Measurements from ENCODE around the gene KCTD17. TPM values are rescaled to one million over a fixed set of nuclear protein-coding genes. Genes with fewer than 3 reads are reported as not detected.

Gene KCTD17
- total and polyA plus RNA-seq, 2 donors (not counting 1 experiment from before 2014, with no cell fraction given) = 10.6 to 19.3 TPM

- no peak for DNase-seq (ENCODE audit: low read depth in 2 of 2)
- Histone ChIP-seq H4K20me1 (ENCODE audit: control insufficient read depth, extremely low read depth, insufficient read depth, low read length) (no peaks in the 10 kb centered on the region), H3K79me2 (ENCODE audit: control insufficient read depth, insufficient read depth, low read length) (no peaks in the 10 kb centered on the region), H3K9me3 (ENCODE audit: control insufficient read depth, insufficient read depth, low read depth, low read length) (no peaks in the 10 kb centered on the region), H3K36me3 (ENCODE audit: control insufficient read depth, insufficient read depth, low read length) (no peaks in the 10 kb centered on the region), H3K9ac (ENCODE audit: insufficient read depth, low read length) (no peak overlapping the region), H3K27me3 (ENCODE audit: control insufficient read depth, insufficient read depth, low read length) (peaks cover 12% of the 10 kb centered on the region), H3K4me3 (replicated peaks in 1 of 4; ENCODE audit: control extremely low read depth in 1 of 4, insufficient read depth in 1 of 4, low read depth in 3 of 4, low read length in 4 of 4) (no peak overlapping the region), H2AFZ (ENCODE audit: low read length) (no peak overlapping the region), H3K4me2 (ENCODE audit: extremely low read depth, insufficient read depth, low read length) (no peak overlapping the region), H3K27ac (ENCODE audit: insufficient read depth, low read length) (no peak overlapping the region), H3K4me1 (ENCODE audit: control insufficient read depth, extremely low read depth, insufficient read depth, low read length) (no peaks in the 10 kb centered on the region)
- TF ChIP-seq EZH2 (IDR thresholded peaks at IDR 0.05; ENCODE audit: low read length, missing control alignments) = no peak
- TF ChIP-seq CTCF (conservative IDR thresholded peaks at IDR 0.05 in 1 of 2, IDR thresholded peaks at IDR 0.05 in 1 of 2; ENCODE audit: low read depth in 1 of 2, low read length in 2 of 2) = no peak
Observed at GRCh38 chr22:37010174-37010573, 41.4 kb upstream of the KCTD17 start.

- DNase-seq (ENCODE audit: low read depth in 2 of 2) = no peak
- no peak for TF ChIP-seq EZH2 (IDR thresholded peaks at IDR 0.05; ENCODE audit: low read length, missing control alignments)
- TF ChIP-seq CTCF (conservative IDR thresholded peaks at IDR 0.05 in 1 of 2, IDR thresholded peaks at IDR 0.05 in 1 of 2; ENCODE audit: low read depth in 1 of 2, low read length in 2 of 2) = no peak
- Histone ChIP-seq H3K4me2 (ENCODE audit: extremely low read depth, insufficient read depth, low read length) (no peak overlapping the region), H3K79me2 (ENCODE audit: control insufficient read depth, insufficient read depth, low read length) (no peaks in the 10 kb centered on the region), H3K9me3 (ENCODE audit: control insufficient read depth, insufficient read depth, low read depth, low read length) (no peaks in the 10 kb centered on the region), H4K20me1 (ENCODE audit: control insufficient read depth, extremely low read depth, insufficient read depth, low read length) (no peaks in the 10 kb centered on the region), H3K4me1 (ENCODE audit: control insufficient read depth, extremely low read depth, insufficient read depth, low read length) (no peaks in the 10 kb centered on the region), H3K27me3 (ENCODE audit: control insufficient read depth, insufficient read depth, low read length) (peaks cover 8% of the 10 kb centered on the region), H2AFZ (ENCODE audit: low read length) (no peak overlapping the region), H3K27ac (ENCODE audit: insufficient read depth, low read length) (no peak overlapping the region), H3K36me3 (ENCODE audit: control insufficient read depth, insufficient read depth, low read length) (no peaks in the 10 kb centered on the region), H3K4me3 (replicated peaks in 1 of 4; ENCODE audit: control extremely low read depth in 1 of 4, insufficient read depth in 1 of 4, low read depth in 3 of 4, low read length in 4 of 4) (no peak overlapping the region), H3K9ac (ENCODE audit: insufficient read depth, low read length) (no peak overlapping the region)
Observed at GRCh38 chr22:37010976-37011375, 40.6 kb upstream of the KCTD17 start.

DNA sequence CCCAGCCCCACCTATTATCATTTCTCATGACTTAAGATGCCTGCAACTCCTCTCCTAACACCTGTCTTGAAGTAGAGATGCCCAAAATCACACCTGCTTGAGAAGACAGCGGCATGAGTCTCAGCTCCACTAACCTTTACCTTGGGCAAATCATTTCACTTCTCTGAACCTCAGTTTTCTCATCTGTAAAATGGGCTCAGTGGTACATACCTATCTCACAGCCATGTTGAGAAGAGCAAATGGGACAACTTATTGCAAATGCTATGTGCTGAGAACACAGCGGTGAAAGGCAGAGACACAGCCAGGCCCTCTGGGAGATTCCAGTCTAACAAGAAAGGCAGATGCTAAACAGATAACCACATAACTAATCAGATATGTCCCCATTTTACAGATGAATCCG, 40.1 kb upstream of the KCTD17 start:
- TF ChIP-seq EZH2 (IDR thresholded peaks at IDR 0.05; ENCODE audit: low read length, missing control alignments) = no peak
- no peak for TF ChIP-seq CTCF (conservative IDR thresholded peaks at IDR 0.05 in 1 of 2, IDR thresholded peaks at IDR 0.05 in 1 of 2; ENCODE audit: low read depth in 1 of 2, low read length in 2 of 2)

More for the DNA sequence above, 40.1 kb upstream of the KCTD17 start:
- Histone ChIP-seq H2AFZ (ENCODE audit: low read length) (no peak overlapping the region), H3K4me1 (ENCODE audit: control insufficient read depth, extremely low read depth, insufficient read depth, low read length) (no peaks in the 10 kb centered on the region), H3K27me3 (ENCODE audit: control insufficient read depth, insufficient read depth, low read length) (peaks cover 3% of the 10 kb centered on the region), H3K27ac (ENCODE audit: insufficient read depth, low read length) (no peak overlapping the region), H3K36me3 (ENCODE audit: control insufficient read depth, insufficient read depth, low read length) (no peaks in the 10 kb centered on the region), H3K4me3 (replicated peaks in 1 of 4; ENCODE audit: control extremely low read depth in 1 of 4, insufficient read depth in 1 of 4, low read depth in 3 of 4, low read length in 4 of 4) (no peak overlapping the region), H3K4me2 (ENCODE audit: extremely low read depth, insufficient read depth, low read length) (no peak overlapping the region), H3K9me3 (ENCODE audit: control insufficient read depth, insufficient read depth, low read depth, low read length) (no peaks in the 10 kb centered on the region), H3K79me2 (ENCODE audit: control insufficient read depth, insufficient read depth, low read length) (no peaks in the 10 kb centered on the region), H3K9ac (ENCODE audit: insufficient read depth, low read length) (no peak overlapping the region), H4K20me1 (ENCODE audit: control insufficient read depth, extremely low read depth, insufficient read depth, low read length) (no peaks in the 10 kb centered on the region)
- no peak for DNase-seq (ENCODE audit: low read depth in 2 of 2)
